Measurements from ENCODE around the gene OR10V1. TPM values are rescaled to one million over a fixed set of nuclear protein-coding genes. Genes with fewer than 3 reads are reported as not detected.

Gene OR10V1
- total and polyA plus RNA-seq, 9 of the 15 experiments (the other 6 are each of a cell fraction or from before 2014, with no cell fraction given) = not detected

DNA sequence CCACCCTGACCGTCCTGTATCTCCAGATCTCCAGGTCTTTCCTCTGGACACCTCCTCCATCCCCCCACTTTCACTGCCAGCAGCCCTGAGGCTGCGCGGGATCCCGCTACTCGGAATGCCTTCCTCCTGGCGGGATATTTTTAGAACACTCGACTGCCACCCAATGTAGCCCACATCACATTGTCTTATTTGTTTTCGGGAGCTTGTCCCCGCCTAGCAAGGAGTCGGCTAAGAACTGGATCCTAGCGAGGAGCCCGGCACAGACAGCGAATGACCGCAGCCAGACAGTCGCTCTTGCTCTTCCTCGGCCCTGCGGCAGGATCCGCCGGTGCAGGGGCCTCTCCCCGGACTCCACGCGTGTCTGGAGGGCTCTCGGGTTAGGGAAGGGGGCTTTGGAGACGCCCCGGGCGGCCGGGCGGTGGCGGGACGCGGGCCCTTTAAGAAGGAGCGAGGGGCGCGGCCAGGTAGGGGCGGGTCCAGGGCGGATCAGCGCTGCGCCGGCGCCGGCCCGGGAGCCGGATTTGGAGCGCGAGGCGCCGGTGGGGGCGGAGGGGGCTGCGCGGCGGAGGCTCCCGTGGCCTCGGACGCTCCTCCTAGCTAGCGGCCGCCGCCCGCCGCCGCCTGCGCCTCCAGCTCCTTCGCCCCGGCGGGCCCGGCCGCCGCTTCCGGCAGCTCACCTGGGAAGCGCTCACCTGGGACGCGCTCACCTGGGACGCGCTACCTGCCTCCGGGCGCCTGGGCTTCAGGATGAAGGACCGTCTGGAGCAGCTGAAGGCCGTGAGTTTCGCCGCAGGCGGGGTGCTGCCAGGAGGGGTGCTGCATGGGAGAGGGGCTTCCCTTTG, 41.4 kb upstream of the OR10V1 start, which contains the start of gene STX3 (continued):
- no peak for TF ChIP-seq POLR3G (IDR thresholded peaks at IDR 0.05; ENCODE audit: extremely low read depth, insufficient read length, insufficient replicate concordance)
- TF ChIP-seq, protein P1, sequence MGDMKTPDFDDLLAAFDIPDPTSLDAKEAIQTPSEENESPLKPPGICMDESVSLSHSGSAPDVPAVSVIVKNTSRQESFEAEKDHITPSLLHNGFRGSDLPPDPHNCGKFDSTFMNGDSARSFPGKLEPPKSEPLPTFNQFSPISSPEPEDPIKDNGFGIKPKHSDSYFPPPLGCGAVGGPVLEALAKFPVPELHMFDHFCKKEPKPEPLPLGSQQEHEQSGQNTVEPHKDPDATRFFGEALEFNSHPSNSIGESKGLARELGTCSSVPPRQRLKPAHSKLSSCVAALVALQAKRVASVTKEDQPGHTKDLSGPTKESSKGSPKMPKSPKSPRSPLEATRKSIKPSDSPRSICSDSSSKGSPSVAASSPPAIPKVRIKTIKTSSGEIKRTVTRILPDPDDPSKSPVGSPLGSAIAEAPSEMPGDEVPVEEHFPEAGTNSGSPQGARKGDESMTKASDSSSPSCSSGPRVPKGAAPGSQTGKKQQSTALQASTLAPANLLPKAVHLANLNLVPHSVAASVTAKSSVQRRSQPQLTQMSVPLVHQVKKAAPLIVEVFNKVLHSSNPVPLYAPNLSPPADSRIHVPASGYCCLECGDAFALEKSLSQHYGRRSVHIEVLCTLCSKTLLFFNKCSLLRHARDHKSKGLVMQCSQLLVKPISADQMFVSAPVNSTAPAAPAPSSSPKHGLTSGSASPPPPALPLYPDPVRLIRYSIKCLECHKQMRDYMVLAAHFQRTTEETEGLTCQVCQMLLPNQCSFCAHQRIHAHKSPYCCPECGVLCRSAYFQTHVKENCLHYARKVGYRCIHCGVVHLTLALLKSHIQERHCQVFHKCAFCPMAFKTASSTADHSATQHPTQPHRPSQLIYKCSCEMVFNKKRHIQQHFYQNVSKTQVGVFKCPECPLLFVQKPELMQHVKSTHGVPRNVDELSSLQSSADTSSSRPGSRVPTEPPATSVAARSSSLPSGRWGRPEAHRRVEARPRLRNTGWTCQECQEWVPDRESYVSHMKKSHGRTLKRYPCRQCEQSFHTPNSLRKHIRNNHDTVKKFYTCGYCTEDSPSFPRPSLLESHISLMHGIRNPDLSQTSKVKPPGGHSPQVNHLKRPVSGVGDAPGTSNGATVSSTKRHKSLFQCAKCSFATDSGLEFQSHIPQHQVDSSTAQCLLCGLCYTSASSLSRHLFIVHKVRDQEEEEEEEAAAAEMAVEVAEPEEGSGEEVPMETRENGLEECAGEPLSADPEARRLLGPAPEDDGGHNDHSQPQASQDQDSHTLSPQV (IDR thresholded peaks at IDR 0.05) = no peak
- TF ChIP-seq, protein P2, sequence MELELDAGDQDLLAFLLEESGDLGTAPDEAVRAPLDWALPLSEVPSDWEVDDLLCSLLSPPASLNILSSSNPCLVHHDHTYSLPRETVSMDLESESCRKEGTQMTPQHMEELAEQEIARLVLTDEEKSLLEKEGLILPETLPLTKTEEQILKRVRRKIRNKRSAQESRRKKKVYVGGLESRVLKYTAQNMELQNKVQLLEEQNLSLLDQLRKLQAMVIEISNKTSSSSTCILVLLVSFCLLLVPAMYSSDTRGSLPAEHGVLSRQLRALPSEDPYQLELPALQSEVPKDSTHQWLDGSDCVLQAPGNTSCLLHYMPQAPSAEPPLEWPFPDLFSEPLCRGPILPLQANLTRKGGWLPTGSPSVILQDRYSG (tag; conservative IDR thresholded peaks at IDR 0.05; ENCODE audit: low read depth) = no peak
- no peak; the same call in 1 of the 2 replicates for TF ChIP-seq BHLHE40 (IDR thresholded peaks at IDR 0.05; ENCODE audit: low read length)
- 0 out of 2 replicates have a peak, but pooled peaks have one; percentile 11 for TF ChIP-seq PML (IDR thresholded peaks at IDR 0.05; ENCODE audit: low read length)
- TF ChIP-seq HDAC8 (tag; IDR thresholded peaks at IDR 0.05) = no peak
- TF ChIP-seq SOX6 (IDR thresholded peaks at IDR 0.05) = no peak
- no peak for TF ChIP-seq SIX5 (IDR thresholded peaks at IDR 0.05; ENCODE audit: borderline replicate concordance in 1 of 2, insufficient read depth in 1 of 2, low read depth in 1 of 2, low read length in 2 of 2)
- TF ChIP-seq ELF4 (CRISPR knock-in tag; IDR thresholded peaks at IDR 0.05) = no peak
- TF ChIP-seq, protein P3, sequence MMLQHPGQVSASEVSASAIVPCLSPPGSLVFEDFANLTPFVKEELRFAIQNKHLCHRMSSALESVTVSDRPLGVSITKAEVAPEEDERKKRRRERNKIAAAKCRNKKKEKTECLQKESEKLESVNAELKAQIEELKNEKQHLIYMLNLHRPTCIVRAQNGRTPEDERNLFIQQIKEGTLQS (IDR thresholded peaks at IDR 0.05) = no peak
- TF ChIP-seq, protein P3 (CRISPR knock-in tag; conservative IDR thresholded peaks at IDR 0.05) = 0 out of 2 replicates have a peak, but pooled peaks have one; percentile 36
- peak; percentile 59 for TF ChIP-seq RB1 (IDR thresholded peaks at IDR 0.05; ENCODE audit: low read depth)
- TF ChIP-seq ZBTB7A (IDR thresholded peaks at IDR 0.05; ENCODE audit: borderline replicate concordance, control insufficient read depth, low read depth, low read length) = peak; percentile 49; the same call in 1 of the 2 replicates
- TF ChIP-seq TBP (optimal IDR thresholded peaks at IDR 0.05; ENCODE audit: low read depth, low read length) = peak; percentile 32
- TF ChIP-seq TAL1 (IDR thresholded peaks at IDR 0.05) = no peak
- TF ChIP-seq, protein P4, sequence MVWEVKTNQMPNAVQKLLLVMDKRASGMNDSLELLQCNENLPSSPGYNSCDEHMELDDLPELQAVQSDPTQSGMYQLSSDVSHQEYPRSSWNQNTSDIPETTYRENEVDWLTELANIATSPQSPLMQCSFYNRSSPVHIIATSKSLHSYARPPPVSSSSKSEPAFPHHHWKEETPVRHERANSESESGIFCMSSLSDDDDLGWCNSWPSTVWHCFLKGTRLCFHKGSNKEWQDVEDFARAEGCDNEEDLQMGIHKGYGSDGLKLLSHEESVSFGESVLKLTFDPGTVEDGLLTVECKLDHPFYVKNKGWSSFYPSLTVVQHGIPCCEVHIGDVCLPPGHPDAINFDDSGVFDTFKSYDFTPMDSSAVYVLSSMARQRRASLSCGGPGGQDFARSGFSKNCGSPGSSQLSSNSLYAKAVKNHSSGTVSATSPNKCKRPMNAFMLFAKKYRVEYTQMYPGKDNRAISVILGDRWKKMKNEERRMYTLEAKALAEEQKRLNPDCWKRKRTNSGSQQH (CRISPR knock-in tag; IDR thresholded peaks at IDR 0.05) = no peak
- TF ChIP-seq, protein P5, sequence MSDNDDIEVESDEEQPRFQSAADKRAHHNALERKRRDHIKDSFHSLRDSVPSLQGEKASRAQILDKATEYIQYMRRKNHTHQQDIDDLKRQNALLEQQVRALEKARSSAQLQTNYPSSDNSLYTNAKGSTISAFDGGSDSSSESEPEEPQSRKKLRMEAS (CRISPR knock-in tag; IDR thresholded peaks at IDR 0.05) = no peak
- TF ChIP-seq ETV5 (CRISPR knock-in tag; IDR thresholded peaks at IDR 0.05; ENCODE audit: low read depth) = no peak
- TF ChIP-seq TAF7 (tag; IDR thresholded peaks at IDR 0.05) = no peak
- TF ChIP-seq ZNF785 (CRISPR knock-in tag; IDR thresholded peaks at IDR 0.05) = no peak
- no peak for TF ChIP-seq ZNF12 (CRISPR knock-in tag; IDR thresholded peaks at IDR 0.05)
